ENCODE results near the gene UTY.
"Not testable (repeated sequence)": the region's sequence is repeated elsewhere in the genome, so short reads cannot be mapped to it uniquely, and the experiment has no call there.

The UTY gene

DNA sequence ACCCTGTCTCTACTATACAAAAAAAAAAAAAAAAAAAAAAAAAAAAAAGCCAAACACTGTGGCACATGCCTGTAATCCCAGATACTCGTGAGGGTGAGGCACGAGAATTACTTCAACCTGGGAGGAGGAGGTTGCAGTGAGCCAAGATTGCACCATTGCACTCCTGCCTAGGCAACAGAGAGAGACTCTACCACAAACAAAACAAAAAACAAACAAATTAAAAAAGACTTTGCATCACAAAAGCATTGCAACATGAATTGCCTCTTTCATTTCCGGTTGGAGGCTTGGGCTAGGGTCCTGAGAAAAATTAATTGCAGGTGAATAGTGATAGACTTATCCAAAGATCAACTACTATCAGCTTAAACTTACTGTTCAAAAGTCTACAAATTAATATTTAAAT lies 180.4 kb downstream of the UTY start:
- DNase-seq (ENCODE audit: low read depth), result no peak

DNA sequence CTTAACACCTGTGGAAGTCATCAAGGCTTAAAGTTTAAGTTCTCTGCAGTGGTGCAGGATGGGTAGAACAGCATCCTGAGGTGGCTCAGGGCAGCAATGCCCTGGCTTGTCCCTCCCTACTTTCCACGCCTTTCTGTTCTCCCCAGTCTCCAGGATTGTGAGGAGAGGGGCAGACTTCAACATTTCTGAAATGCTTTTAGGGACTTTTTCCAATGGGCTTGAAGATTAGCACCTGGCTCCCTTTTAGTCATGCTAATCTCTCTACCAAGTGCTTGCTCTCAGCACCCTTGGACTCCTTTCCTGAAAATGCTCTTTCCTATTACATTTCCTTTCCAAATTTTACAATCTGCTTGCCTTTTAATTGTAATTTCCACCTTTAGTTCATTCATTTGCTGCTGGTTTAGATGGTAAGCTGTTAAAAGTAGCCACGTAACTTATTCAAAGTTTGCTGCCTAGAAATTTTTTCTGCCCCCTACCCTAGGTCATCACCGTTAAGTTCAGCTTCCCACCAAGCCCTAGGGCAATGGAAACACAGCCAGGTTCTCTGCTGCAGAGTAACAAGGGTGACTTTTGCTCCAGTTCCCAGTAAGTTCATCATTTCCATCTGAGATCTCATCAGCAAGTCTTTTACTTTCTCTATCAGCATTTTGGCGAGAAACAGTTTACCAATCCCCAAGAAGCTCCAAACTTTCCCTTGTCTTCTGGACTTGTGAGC lies 183.5 kb downstream of the UTY start:
- no peak for DNase-seq (ENCODE audit: low read depth)

DNA sequence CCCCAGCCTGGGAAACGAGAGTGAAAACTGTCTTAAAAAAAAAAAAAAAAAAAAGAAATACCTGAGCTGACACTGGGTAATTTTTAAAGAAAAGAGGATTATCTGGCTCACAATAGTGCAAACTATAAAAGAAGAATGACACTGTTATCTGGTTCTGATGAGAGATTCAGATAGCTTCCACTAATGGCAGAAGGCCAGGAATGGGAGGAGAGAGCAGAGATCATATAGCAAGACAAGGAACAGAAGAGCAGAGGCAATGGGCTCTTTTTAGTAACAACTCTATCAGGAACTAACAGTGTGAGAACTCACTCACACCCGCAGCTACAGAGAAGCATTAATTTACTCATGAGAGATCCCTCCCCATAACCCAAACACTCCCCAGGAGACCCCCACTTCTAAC lies 184.8 kb downstream of the UTY start:
- no peak for DNase-seq (ENCODE audit: low read depth)

DNA sequence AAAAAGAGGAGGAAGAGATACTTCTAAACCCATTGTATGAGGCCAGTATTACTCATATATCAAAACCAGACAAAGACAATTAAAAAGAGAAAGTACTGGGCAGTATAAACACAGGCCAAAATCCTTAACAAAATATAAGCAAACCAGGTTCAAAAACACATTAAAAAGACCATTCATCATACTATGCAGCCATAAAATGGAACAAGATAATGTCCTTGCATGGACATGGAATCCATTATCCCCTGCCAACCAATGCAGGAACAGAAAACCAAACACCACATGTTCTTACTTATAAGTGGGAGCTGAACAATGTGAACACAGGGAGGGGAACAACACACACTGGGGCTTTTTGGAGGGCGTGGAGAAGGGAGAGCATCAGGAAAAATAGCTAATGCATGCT lies 188.6 kb downstream of the UTY start:
- DNase-seq (ENCODE audit: low read depth), result no peak

DNA sequence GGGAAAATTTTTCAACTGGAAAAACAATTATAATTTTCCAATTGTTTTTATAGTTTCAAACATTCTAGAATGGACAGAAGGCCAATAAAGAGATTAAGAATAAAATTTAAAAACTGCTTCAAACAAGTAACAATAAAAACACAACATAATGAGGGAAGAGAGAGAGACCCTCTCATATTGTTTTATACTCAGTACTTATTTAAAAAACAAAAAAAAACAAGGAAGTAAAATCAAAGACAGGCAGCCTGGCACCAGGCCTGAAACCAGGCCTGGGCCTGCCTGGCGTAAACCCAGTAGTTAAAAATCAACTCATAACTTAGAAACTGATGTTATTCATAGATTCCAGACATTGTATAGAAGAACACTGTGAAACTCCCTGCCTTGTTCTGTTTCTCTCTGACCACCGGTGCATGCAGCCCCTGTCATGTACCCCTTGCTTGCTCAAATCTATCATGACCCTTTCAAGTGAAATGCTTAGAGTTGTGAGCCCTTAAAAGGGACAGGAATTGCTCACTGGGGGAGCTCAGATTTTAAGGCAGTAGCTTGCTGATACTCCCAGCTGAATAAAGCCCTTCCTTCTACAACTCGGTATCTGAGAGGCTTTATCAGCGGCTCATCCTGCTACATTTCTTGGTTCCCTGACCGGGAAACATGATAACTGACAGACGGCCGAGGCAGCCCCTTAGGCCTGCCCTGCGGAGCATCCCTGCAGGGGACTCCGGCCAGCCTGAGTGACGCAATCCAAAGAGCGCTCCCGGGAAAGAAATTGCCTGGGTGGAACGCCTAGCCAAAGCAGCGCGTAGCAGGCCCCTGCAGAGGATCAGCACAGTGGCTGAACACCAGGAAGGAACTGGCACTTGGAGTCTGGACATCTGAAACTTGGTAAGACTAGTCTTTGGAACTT lies 197.4 kb downstream of the UTY start:
- DNase-seq (ENCODE audit: low read depth), result not testable (repeated sequence)

DNA sequence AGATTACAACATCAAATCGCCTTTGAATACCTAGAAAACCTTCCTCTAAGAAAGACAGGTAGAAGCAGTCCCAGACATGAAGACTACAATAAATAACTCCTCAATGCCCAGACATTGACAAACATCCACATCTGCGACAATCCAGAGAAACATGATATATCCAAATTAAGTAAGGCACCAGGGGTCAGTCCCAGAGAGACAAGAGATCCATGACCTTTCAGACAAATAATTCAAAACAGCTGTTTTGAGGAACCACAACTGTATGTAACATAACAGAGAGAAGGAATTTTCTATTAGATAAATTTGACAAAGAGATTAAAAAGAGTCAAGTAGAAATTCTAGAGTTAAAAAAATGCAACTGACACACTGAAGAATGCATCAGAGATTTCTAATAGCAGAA lies 200.3 kb downstream of the UTY start:
- no peak for DNase-seq (ENCODE audit: low read depth)

DNA sequence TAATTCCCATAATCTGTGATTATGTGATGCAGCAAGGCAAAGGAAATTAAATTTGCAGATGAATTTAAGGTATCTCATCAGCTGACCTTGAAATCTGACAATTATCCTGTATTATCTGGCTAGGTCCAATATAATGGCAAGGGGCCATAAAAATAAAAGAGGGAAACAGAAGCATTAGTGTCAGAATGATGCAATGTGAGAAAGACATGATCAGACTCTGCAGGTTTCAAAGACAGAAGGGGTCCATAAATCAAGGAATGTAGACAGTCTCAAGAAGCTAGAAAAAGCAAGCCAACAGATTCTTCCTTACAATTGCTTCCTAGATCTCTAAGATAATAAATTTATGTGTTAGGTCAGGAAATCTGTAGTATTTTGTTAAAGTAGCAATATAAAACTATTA lies 208.1 kb downstream of the UTY start:
- DNase-seq (ENCODE audit: low read depth), result no peak

DNA sequence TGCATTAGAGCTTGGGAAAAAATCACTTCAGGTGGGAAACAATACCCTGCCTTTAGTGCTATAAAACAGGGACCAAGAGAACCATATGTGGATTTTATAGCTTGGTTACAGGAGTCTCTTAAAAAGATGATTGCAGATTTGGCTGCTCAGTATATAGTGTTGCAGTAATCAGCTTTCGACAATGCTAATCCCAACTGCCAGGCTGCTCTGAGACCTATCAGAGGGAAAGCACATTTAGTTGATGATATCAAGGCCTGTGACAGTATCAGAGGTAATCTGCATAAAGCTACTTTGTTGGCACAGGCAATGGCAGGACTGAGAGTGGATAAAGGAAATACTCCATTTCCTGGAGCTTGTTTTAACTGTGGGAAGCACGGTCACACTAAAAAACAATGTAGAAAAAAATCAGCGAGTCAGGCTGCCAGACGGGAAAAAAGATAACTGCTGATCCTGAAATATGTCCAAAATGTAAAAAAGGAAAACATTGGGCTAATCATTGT lies 225.8 kb downstream of the UTY start:
- DNase-seq (ENCODE audit: low read depth), result not testable (repeated sequence)

DNA sequence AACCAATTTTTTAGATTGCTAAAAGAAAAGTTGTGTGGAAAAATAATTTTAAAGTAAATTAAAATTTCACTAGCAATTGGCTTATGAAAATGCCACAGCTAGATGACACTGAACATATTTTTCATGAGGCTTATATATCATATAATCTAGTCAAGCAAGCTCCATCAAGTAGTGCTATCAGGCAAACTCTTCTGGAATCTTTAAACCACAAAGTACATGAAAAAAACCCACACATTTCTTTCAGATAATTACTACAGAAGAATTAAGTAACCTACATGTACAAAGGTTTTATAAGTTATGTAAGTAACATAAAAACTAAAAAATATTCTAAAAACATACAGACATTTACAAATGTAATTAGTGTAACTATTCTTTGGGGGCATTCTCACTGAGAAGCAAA lies 229.4 kb downstream of the UTY start:
- no peak for DNase-seq (ENCODE audit: low read depth)

DNA sequence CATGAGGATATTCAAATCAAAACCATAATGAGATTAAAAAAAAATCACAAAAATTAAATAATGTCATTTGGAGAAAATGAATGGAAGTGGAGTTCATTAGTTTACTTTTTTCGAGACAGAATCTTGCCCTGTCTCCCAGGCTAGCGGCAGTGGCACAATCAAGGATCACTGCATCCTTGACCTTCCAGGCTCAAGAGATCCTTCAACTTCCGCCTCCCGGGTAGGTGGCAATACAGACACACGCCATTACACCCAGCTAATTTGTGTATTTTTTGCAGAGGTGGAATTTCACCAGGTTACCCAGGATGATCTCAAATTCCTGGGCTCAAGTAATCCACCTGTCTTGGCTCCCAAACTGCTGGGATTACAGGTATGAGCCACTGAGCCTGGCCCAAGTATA lies 236.1 kb downstream of the UTY start:
- no peak for DNase-seq (ENCODE audit: low read depth)

DNA sequence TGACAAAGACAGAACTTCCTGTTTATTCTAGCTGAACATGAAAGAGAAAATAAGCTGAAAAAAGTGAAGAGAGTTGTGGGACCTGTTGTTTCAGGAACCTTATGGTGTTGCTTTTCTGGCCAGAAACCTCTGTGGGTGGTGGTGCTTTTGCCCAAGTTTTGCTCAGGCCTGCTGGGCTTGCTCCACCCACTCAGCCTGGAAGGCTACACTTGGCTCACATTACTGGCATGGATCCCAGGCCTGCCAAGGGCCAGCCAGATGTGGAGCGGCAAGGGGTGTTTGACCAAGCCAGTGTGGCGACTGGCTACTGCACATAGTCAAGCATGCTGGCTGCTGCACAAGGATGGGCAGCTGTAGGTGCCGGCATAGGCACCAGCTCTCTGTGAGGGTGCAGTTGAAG lies 245.9 kb downstream of the UTY start:
- DNase-seq (ENCODE audit: low read depth), result no peak

DNA sequence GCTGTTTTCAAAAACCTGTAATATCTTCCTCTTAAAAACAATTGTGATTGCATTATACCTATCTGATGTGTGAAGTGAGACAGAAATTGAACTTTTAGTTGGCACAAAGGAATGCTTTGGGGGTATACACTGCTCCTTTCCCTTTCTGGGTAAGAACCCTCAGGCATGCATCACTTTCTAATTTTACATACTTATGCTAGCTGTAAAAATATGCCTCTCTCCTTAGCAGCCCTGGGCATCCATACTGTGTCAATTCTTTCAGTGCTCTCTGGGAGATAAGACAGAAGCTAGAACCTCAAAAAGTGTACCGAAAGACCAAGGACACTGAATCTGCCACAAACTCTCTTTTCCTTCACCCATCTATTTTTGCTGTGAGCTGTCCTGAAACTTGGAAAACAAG lies 246.7 kb downstream of the UTY start:
- no peak for DNase-seq (ENCODE audit: low read depth)

DNA sequence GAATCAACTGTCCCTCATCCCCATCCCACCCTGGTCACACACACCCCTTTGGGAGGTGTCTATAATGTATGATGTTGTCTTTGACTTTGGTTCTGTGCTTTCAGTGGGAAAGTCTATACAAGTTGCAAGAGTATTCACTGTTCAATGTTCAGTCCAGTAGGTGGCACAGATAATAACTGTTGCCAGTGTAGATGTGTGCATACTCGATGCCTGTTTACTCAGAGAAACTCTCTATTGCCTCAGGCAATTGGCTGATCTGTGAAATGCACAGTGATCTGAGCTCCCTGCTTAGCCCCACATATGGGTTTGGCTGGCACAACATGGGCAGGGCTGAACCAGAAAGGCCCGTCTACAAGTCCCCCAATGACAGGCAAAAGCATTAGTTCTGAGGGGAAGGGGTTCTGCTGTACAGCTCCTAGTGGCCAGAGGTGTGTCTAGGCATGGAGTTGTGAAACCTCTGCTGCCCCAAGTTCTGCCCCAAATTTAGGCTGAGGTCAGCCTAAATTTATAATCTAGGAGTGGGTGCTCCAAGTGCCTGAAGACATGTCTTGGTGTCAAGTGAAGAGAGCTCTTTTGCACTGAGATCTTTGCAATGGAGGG lies 252.4 kb downstream of the UTY start:
- peak; percentile 15 for DNase-seq (ENCODE audit: low read depth)

DNA sequence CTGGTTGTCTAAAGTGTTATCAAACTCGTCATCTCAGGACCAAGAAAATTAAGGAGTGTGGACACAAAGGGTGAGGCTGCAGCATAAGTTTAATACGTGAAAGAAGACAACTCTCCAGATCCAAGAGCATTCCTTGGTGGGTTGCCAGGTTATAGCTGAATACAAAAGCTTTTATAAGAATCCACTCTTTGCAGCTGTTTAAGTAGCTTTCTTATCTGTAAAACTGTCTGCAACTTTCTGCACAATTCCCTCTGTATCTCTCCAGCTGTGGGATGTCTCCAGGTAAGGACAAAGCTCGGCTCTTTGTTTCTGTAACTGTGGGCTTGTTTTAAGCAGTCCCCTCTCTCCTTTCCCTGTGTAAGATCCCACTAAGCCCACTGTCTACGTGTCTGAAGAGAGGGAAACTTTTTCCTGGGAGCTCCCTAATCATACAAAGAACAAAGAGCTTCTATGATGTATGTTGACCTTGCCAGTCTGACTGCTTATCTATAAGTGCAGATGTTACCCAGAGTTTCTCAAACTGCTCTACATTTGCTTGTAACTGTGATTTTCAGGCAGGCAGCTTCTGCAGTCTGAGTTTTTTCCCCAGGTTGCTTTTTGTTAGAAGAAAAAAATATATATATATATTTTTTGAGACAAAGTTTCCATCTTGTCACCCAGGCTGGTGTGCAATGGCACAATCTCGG lies 268.7 kb downstream of the UTY start:
- DNase-seq (ENCODE audit: low read depth), result no peak

DNA sequence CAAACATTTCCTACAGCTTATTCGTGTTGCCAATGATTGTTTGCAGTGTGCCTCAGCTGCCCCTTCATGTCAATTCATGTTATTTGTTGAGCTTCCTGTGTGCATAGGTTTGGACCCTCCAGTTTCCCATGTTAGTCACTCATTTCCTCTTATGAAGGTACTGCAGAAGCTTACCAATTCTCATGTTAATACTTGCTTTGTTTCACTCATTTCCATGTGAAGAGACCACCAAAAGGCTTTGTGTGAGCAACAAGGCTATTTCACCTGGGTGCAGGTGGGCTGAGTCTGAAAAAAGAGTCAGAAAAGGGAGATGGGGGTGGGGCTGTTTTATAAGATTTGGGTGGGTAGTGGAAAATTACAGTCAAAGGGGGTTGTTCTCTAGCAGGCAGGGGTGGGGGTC lies 274.6 kb downstream of the UTY start:
- no peak for DNase-seq (ENCODE audit: low read depth)
